Measurements from ENCODE around the gene GLT8D2. TPM values are rescaled to one million over a fixed set of nuclear protein-coding genes. Genes with fewer than 3 reads are reported as not detected.

Gene GLT8D2
- total and polyA plus RNA-seq, 3 donors from 2014 or later: 5.7 to 17.3 (median 8.1) TPM

DNA sequence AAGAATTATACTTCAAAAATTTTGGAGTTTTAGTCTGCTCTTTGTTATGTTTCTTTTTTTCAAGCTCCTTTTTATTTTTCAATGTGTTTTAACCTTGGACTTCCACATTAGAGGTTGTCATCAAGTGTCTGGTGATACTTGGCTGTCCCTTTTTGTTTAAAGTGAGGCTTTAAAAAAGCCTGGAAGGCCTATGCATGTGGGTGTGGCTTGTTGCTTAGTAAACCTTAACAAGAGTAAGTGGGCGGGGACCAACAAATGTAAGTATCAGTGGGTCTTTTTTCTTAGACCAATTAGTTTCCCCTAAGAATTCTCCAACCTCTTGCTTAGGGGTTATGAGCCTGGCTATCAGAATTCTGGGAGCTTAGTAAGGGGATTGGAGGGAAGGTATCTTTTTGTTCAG, 40.7 kb upstream of the GLT8D2 start:
- no peaks in the 10 kb centered on the region for H3K27me3 ChIP-seq
- TF ChIP-seq CTCF (IDR thresholded peaks at IDR 0.05): no peak
- TF ChIP-seq POLR2A (IDR thresholded peaks at IDR 0.05): no peak
- no peak for DNase-seq
- H3K4me3 ChIP-seq: no peak overlapping the region
- H3K4me1 ChIP-seq: no peaks in the 10 kb centered on the region
- no peaks in the 10 kb centered on the region for H3K36me3 ChIP-seq (ENCODE audit: low read depth, missing control alignments)
- no peak overlapping the region for H3K27ac ChIP-seq
- no peaks in the 10 kb centered on the region for H3K9me3 ChIP-seq
- 93 to 94% methylated on average over 1 of the region's 1 CpG for WGBS, 2 donors
- intact Hi-C loops (cut with DNase I; ENCODE audit: low total_unique reads): no loop called here

GRCh38 chr12:104083769-104084475, 33.9 kb upstream of the GLT8D2 start:
- Histone ChIP-seq H3K4me1 (no peaks in the 10 kb centered on the region), H3K9me3 (no peaks in the 10 kb centered on the region), H3K4me3 (no peak overlapping the region), H3K36me3 (ENCODE audit: low read depth, missing control alignments) (no peaks in the 10 kb centered on the region), H3K27me3 (no peaks in the 10 kb centered on the region), H3K27ac (no peak overlapping the region)
- 85 to 86% methylated on average over 8 of the region's 8 CpGs for WGBS, 2 donors
- intact Hi-C loops (cut with DNase I; ENCODE audit: low total_unique reads): no loop called here
- no peak for DNase-seq
- no peak for TF ChIP-seq POLR2A (IDR thresholded peaks at IDR 0.05)
- TF ChIP-seq CTCF (IDR thresholded peaks at IDR 0.05): no peak

DNA sequence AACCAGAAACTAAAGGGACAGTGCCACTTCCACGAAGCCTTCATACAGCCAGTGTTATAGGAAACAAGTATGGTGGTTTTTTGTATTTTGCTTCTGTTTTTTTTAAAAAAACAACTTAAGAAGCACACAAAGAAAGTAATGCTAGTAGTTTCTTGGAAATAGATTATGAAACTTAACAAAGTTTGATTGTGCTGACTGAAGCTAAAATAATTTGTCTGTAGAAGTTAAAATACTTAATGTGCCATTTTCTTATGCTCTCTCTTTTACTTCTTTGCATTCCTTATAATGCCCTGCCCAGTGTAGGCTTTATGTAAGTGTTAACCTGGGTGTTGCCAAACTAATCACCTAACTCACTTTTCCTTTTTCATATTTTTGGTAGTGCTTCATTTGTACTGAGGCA, 30.8 kb upstream of the GLT8D2 start:
- Histone ChIP-seq H3K4me3 (no peak overlapping the region), H3K4me1 (no peaks in the 10 kb centered on the region), H3K9me3 (no peaks in the 10 kb centered on the region)

DNA sequence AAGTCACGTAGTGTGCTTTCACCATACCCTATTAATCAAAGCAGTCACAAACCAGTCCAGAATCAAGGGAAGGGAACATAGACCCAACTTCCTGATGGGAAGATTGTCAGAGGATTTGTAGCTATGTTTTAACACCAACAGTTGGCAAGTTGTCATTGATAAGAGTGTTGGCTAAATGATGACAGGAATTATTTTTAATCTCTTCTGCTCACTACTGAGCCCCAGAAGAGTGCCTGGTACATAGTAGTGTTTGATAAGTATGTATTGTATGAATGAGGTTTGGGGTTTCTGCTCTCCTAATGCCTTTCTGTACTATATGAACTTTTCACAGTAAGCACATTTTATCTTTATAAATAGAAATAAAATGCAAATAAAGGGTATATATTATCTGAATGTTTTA, 29.0 kb upstream of the GLT8D2 start:
- WGBS, 2 donors: 80 to 90% methylated on average over 1 of the region's 1 CpG
- Histone ChIP-seq H3K9me3 (no peaks in the 10 kb centered on the region), H3K27ac (no peak overlapping the region), H3K4me3 (no peak overlapping the region), H3K36me3 (ENCODE audit: low read depth, missing control alignments) (no peaks in the 10 kb centered on the region), H3K27me3 (no peaks in the 10 kb centered on the region), H3K4me1 (no peaks in the 10 kb centered on the region)
- no peak for TF ChIP-seq CTCF (IDR thresholded peaks at IDR 0.05)
- TF ChIP-seq POLR2A (IDR thresholded peaks at IDR 0.05): no peak
- DNase-seq: no peak
- intact Hi-C loops (cut with DNase I; ENCODE audit: low total_unique reads): no loop called here

More for the DNA sequence above, 30.8 kb upstream of the GLT8D2 start:
- H3K27ac ChIP-seq: no peak overlapping the region
- H3K36me3 ChIP-seq (ENCODE audit: low read depth, missing control alignments): no peaks in the 10 kb centered on the region
- no peaks in the 10 kb centered on the region for H3K27me3 ChIP-seq
- WGBS, 2 donors: 86 to 95% methylated on average over 1 of the region's 1 CpG
- intact Hi-C loops (cut with DNase I; ENCODE audit: low total_unique reads): no loop called here
- no peak for DNase-seq
- no peak for TF ChIP-seq POLR2A (IDR thresholded peaks at IDR 0.05)

DNA sequence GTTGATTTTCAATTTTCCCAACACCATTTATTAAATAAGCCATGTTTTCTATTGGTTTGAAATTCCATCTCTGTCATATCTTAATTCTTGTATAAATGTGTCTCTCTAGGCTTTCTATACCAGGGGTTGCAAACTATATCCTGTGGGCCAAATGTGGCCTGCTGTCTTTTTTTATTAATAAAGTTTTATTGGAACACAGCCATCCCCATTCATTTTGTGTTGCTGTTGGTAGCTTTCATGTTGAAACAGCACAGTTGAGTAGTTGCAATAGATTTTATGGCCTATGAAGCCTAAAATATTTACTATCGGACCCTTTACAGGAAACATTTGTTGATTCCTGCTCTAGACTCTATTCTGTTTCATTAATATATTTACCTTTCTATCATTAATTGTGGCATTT, 23.7 kb upstream of the GLT8D2 start:
- Histone ChIP-seq H3K4me3 (no peak overlapping the region), H3K36me3 (ENCODE audit: low read depth, missing control alignments) (no peaks in the 10 kb centered on the region), H3K4me1 (no peaks in the 10 kb centered on the region), H3K27me3 (no peaks in the 10 kb centered on the region), H3K27ac (no peak overlapping the region), H3K9me3 (no peaks in the 10 kb centered on the region)
- TF ChIP-seq POLR2A (IDR thresholded peaks at IDR 0.05) (no peak), CTCF (IDR thresholded peaks at IDR 0.05) (no peak)
- intact Hi-C loops (cut with DNase I; ENCODE audit: low total_unique reads): no loop called here
- 80 to 96% methylated on average over 1 of the region's 1 CpG for WGBS, 2 donors
- no peak for DNase-seq

Measured in testis (tissue), 3 donors.